Measurements from ENCODE around the gene TPSD1.

TPSD1 gene

GRCh38 chr16:1280783-1281182 is 24.9 kb downstream of the TPSD1 start:
- intact Hi-C loops (cut with DNase I; ENCODE audit: low total_unique reads): no loop called here
- no peak overlapping the region for H3K27ac ChIP-seq
- no peak overlapping the region for H3K4me3 ChIP-seq
- TF ChIP-seq CTCF (IDR thresholded peaks at IDR 0.05): no peak
- DNase-seq: no peak
- H3K36me3 ChIP-seq: no peaks in the 10 kb centered on the region
- H3K27me3 ChIP-seq: peaks cover 0 to 91% of the 10 kb centered on the region in 2 donors
- H3K9me3 ChIP-seq: no peaks in the 10 kb centered on the region
- no peaks in the 10 kb centered on the region for H3K4me1 ChIP-seq

DNA sequence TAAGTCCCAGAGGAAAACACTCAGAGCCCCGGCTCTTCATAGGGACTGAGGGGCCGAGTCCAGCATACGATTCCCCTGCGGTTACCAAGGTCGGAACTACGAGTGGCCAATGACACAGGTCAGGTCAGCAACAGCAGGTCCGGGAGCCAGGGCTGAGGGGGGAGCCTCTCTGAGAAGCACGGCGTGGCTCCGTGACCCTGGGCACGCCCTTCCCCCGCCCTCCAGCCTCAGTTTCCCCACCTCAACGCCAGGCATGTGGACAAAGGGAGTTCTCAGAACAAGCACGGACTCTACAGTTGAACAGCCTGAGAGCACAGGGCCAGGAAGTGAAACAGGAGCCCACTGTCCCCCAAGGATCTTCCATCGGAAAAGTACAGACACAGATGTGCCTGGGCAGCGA is 25.6 kb downstream of the TPSD1 start:
- TF ChIP-seq CTCF (IDR thresholded peaks at IDR 0.05): no peak
- no peak overlapping the region for H3K4me3 ChIP-seq
- no peaks in the 10 kb centered on the region for H3K36me3 ChIP-seq
- H3K9me3 ChIP-seq: no peaks in the 10 kb centered on the region
- H3K27ac ChIP-seq: no peak overlapping the region
- DNase-seq: no peak
- intact Hi-C loops (cut with DNase I; ENCODE audit: low total_unique reads): no loop called here
- no peaks in the 10 kb centered on the region for H3K4me1 ChIP-seq
- H3K27me3 ChIP-seq: peaks cover 0 to 91% of the 10 kb centered on the region in 2 donors

DNA sequence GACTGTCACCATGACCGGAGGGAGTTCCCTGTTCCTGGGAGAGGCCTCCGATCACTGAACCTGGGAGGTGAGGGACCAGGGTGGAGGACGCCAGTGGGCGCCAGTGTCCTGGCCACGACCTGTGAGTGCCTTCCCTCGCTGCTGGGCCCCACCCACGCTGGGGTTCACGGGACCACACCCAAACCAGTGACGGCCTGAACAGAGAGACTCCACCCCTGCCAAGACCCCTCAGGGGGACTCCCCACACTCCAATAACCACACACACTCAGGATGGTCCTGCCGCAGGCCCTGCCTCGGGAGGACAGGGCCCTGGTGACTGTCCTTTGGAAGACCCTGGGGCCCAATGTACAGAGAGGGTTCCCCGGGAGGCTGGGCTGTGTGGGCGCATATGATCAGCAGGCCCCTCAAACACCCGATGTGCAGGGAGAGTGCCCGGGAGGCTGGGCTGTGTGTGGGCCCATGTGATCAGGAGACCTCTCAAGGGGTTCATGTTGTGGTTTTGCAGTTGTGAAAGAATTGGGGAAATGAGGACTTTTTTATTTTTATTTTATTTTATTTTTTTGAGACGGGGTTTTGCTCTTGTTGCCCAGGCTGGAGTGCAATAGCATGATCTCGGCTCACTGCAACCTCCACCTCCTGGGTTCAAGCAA is 26.6 kb downstream of the TPSD1 start:
- intact Hi-C loops (cut with DNase I; ENCODE audit: low total_unique reads): no loop called here
- no peak for TF ChIP-seq CTCF (IDR thresholded peaks at IDR 0.05)
- Histone ChIP-seq H3K4me1 (no peaks in the 10 kb centered on the region), H3K9me3 (no peaks in the 10 kb centered on the region), H3K27me3 (peaks cover 0 to 91% of the 10 kb centered on the region in 2 donors), H3K4me3 (no peak overlapping the region), H3K27ac (no peak overlapping the region), H3K36me3 (no peaks in the 10 kb centered on the region)
- DNase-seq: no peak

GRCh38 chr16:1283296-1283695 is 27.4 kb downstream of the TPSD1 start:
- Histone ChIP-seq H3K36me3 (no peaks in the 10 kb centered on the region), H3K27ac (no peak overlapping the region), H3K27me3 (peaks cover 0 to 91% of the 10 kb centered on the region in 2 donors), H3K4me3 (no peak overlapping the region), H3K9me3 (no peaks in the 10 kb centered on the region), H3K4me1 (peaks cover 0 to under 1% (median 0%) of the 10 kb centered on the region in 4 donors)
- TF ChIP-seq CTCF (IDR thresholded peaks at IDR 0.05): no peak
- DNase-seq: no peak
- intact Hi-C loops (cut with DNase I; ENCODE audit: low total_unique reads): no loop called here

- H3K27me3 ChIP-seq: peaks cover 0 to 91% of the 10 kb centered on the region in 2 donors
- no peak for DNase-seq
- no peak overlapping the region for H3K4me3 ChIP-seq
- no peak for TF ChIP-seq CTCF (IDR thresholded peaks at IDR 0.05)
- no peak overlapping the region for H3K27ac ChIP-seq
- no peaks in the 10 kb centered on the region for H3K36me3 ChIP-seq
- H3K4me1 ChIP-seq: peaks cover 0 to 7% (median 0%) of the 10 kb centered on the region in 4 donors
- H3K9me3 ChIP-seq: no peaks in the 10 kb centered on the region
- intact Hi-C loops (cut with DNase I; ENCODE audit: low total_unique reads): no loop called here
These were observed 28.2 kb downstream of the TPSD1 start for GRCh38 chr16:1283996-1284616.

Measured in tibial artery (tissue), 4 donors.